ENCODE measurements around the gene TPRG1L.

- TF ChIP-seq EP300 (IDR thresholded peaks at IDR 0.05), result no peak
- TF ChIP-seq POLR2AphosphoS5 (IDR thresholded peaks at IDR 0.05), result no peak
- TF ChIP-seq POLR2A (IDR thresholded peaks at IDR 0.05), result no peak
Observed at GRCh38 chr1:3603156-3603555, 21.7 kb upstream of the TPRG1L start.

Measured in upper lobe of left lung (tissue), 4 donors.